HL-60 (cell line): Measurements from ENCODE around the gene CNNM3.

ENCODE experiments used
- CTCF ChIP-seq: IDR thresholded peaks from one replicate; pipeline ENCODE4 v1.5.1; 2011; ENCODE audit warnings: low read length, control low read depth, inconsistent platforms; ENCODE audit not compliant: insufficient read depth
- GABPA ChIP-seq: IDR thresholded peaks from 2 replicates; pipeline ENCODE4 v1.6.1; 2012; ENCODE audit warnings: low read depth
- POLR2AphosphoS5 ChIP-seq: IDR thresholded peaks from 2 replicates; pipeline ENCODE4 v1.6.1; 2012; ENCODE audit warnings: low read depth
- REST ChIP-seq: IDR thresholded peaks from 2 replicates; pipeline ENCODE4 v1.6.1; 2012; ENCODE audit warnings: low read depth; ENCODE audit not compliant: insufficient replicate concordance

- no peak for TF ChIP-seq REST
- TF ChIP-seq CTCF, result no peak
- no peak; the same call in 1 of the 2 replicates for TF ChIP-seq POLR2AphosphoS5
- TF ChIP-seq GABPA, result no peak
Observed at GRCh38 chr2:96842600-96842999, 26.5 kb downstream of the CNNM3 start.
